CD4-positive, alpha-beta memory T cell (primary cell): ENCODE results near the gene SYCP2L. TPM values are rescaled to one million over a fixed set of nuclear protein-coding genes. Genes with fewer than 3 reads are reported as not detected.

Experiments
- CTCF ChIA-PET: fragments of 350-600 bp; sonication (Branson Sonifier 250); formaldehyde crosslinking; loops from one replicate; lab custom pipeline; 2021; ENCODE audit warnings: inconsistent platforms; ENCODE audit not compliant: partially characterized antibody; lab: Charles Lee
- POLR2A ChIA-PET: fragments of 350-600 bp; sonication (Branson Sonifier 250); formaldehyde crosslinking; loops from one replicate; lab custom pipeline; 2021; ENCODE audit not compliant: partially characterized antibody; lab: Charles Lee
- DNase-seq, 5 donors: peaks; one replicate each; pipeline versions ENCODE4 v3.0.0 to v3.0.0-alpha.2; 2020 to 2022; ENCODE audit warnings: mixed read lengths in 1 of 5
- H3K27ac ChIP-seq: one replicate; pipeline ENCODE4 v1.7.0; 2013; ENCODE audit warnings: low read depth, low read length
- H3K27me3 ChIP-seq: 2 replicates; pipeline ENCODE4 v1.7.0; 2013; ENCODE audit warnings: mild to moderate bottlenecking, low read length, moderate library complexity; ENCODE audit not compliant: insufficient read depth
- H3K36me3 ChIP-seq: 2 replicates; pipeline ENCODE4 v1.7.0; 2013; ENCODE audit warnings: mild to moderate bottlenecking, low read length, moderate library complexity; ENCODE audit not compliant: insufficient read depth
- H3K4me1 ChIP-seq: 2 replicates; pipeline ENCODE4 v1.7.0; 2013; ENCODE audit warnings: mild to moderate bottlenecking, low read length, moderate library complexity; ENCODE audit not compliant: insufficient read depth
- H3K4me3 ChIP-seq, 2 donors: one replicate each; pipeline ENCODE4 v1.7.0; 2013; ENCODE audit warnings: low read length in 2 of 2, mild to moderate bottlenecking in 1 of 2
- H3K9me3 ChIP-seq, 2 donors: one replicate each; pipeline ENCODE4 v1.7.0; 2013; ENCODE audit warnings: low read length in 2 of 2, control low read depth in 1 of 2; ENCODE audit not compliant: control insufficient read depth in 1 of 2
- H3K27ac Mint-ChIP-seq, 7 donors: one replicate each; pipeline ENCODE4 v1.8.0; 2020 to 2021; ENCODE audit warnings: mixed read lengths in 7 of 7, mild to moderate bottlenecking in 6 of 7, inconsistent platforms in 3 of 7, moderate library complexity in 3 of 7
- H3K27me3 Mint-ChIP-seq, 2 donors: one replicate each; pipeline ENCODE4 v1.8.0; 2020 to 2021; ENCODE audit warnings: mixed read lengths in 2 of 2
- H3K36me3 Mint-ChIP-seq, 2 donors: one replicate each; pipeline ENCODE4 v1.8.0; 2020 to 2021; ENCODE audit warnings: mixed read lengths in 2 of 2, inconsistent platforms in 1 of 2, mild to moderate bottlenecking in 1 of 2
- H3K4me1 Mint-ChIP-seq, 4 donors: one replicate each; pipeline ENCODE4 v1.8.0; 2020 to 2021; ENCODE audit warnings: mixed read lengths in 4 of 4, mild to moderate bottlenecking in 1 of 4
- H3K4me3 Mint-ChIP-seq, 8 donors: one replicate each; pipeline ENCODE4 v1.8.0; 2020 to 2021; ENCODE audit warnings: mixed read lengths in 8 of 8, mild to moderate bottlenecking in 7 of 8, moderate library complexity in 6 of 8, inconsistent platforms in 3 of 8
- H3K9me3 Mint-ChIP-seq, 8 donors: one replicate each; pipeline ENCODE4 v1.8.0; 2020 to 2021; ENCODE audit warnings: mixed read lengths in 8 of 8, mild to moderate bottlenecking in 5 of 8, inconsistent platforms in 3 of 8, moderate library complexity in 1 of 8
- intact Hi-C: fragments of 100-400 bp; cut with micrococcal nuclease; formaldehyde crosslinking; loops from one replicate; pipeline ENCODE4 v1.15.1; 2023
- polyA plus RNA-seq, 2 donors: library from polyadenylated mRNA; unstranded; fragments of 300-500 nt; fragmentation: Illumina TruSeq; gene quantifications; one replicate each; pipeline ENCODE4 v1.2.3, GENCODE V29; 2021
- total RNA-seq, 2 experiments: library from RNA; stranded (reverse); gene quantifications; one replicate each; pipeline ENCODE4 v1.2.3, GENCODE V29; 2021

Gene SYCP2L
- total and polyA plus RNA-seq, 4 experiments from 2014 or later = not detected

DNA sequence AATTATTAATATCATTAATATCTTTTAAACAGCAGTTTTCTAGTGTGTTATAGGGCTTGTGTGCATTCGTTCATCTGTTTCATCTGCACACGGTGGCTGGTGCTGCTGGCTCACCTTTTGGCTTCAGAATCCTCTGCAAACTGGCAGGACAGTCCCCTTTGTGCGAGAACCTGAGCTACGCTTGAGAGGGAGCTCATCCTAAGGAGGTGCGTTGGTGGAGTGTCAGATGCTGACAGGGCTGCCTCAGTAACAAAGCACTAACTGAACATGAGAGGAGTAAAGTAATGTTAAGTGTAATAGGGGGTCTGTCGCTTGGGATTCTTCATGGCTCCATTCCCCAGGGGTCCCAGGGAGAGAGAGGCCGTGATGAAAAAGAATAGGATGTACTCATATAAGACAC, 134.9 kb downstream of the SYCP2L start:
- intact Hi-C loops = no loop called here
- Mint-ChIP-seq H3K9me3 (no peaks in the 10 kb centered on the region), H3K36me3 (no peaks in the 10 kb centered on the region), H3K4me3 (no peak overlapping the region), H3K4me1 (no peaks in the 10 kb centered on the region), H3K27ac (no peak overlapping the region), H3K27me3 (peaks cover 6 to 30% of the 10 kb centered on the region in 2 donors)
- POLR2A ChIA-PET = no interaction called here
- Histone ChIP-seq H3K36me3 (no peaks in the 10 kb centered on the region), H3K27me3 (no peaks in the 10 kb centered on the region), H3K9me3 (no peaks in the 10 kb centered on the region), H3K27ac (no peak overlapping the region), H3K4me3 (no peak overlapping the region), H3K4me1 (no peaks in the 10 kb centered on the region)
- CTCF ChIA-PET = interaction anchor here (1.0 kb wide), 1 partner anchor 47 kb away, joined by 3 read pairs; no protein-coding TSS in a partner anchor
- no peak for DNase-seq

DNA sequence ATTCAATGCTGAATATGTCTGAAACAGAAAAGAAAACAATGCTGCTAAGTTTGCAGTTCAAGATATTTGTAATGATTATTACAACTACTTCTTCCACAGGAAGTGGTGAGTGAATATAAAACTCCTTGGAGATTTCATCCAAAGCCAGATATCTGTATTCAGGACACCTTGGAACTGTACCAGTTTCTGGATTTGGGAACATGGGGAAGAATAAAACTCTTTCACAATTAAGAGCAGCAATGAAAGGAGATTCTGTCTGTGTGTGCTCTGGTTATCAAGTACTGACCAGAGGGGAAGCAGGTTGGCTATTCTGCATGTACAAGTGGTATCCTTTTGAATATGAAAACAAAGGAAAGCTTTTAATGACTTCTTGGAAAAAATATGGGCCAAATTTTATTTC, 136.2 kb downstream of the SYCP2L start:
- Mint-ChIP-seq H3K4me3 (no peak overlapping the region), H3K27ac (no peak overlapping the region), H3K27me3 (peaks cover 14 to 39% of the 10 kb centered on the region in 2 donors), H3K9me3 (no peaks in the 10 kb centered on the region), H3K36me3 (no peaks in the 10 kb centered on the region), H3K4me1 (no peaks in the 10 kb centered on the region)
- CTCF ChIA-PET = no interaction called here
- no peak overlapping the region for H3K4me3 ChIP-seq
- intact Hi-C loops = no loop called here
- no peaks in the 10 kb centered on the region for H3K36me3 ChIP-seq
- DNase-seq = no peak
- POLR2A ChIA-PET = no interaction called here
- H3K4me1 ChIP-seq = no peaks in the 10 kb centered on the region
- no peaks in the 10 kb centered on the region for H3K27me3 ChIP-seq
- no peaks in the 10 kb centered on the region for H3K9me3 ChIP-seq
- H3K27ac ChIP-seq = no peak overlapping the region

Other genes starting within 250 kb of the SYCP2L start
- gene C6orf52, start 192.4 kb upstream of the SYCP2L start, total RNA-seq = 1 to 10 TPM; 1.2 to 1.5 TPM
- 1 to 10 TPM in 1 of 2 donors, not detected in 1; 1.5 TPM for gene C6orf52, start 192.4 kb upstream of the SYCP2L start, polyA plus RNA-seq
- gene PAK1IP1, start 192.1 kb upstream of the SYCP2L start, total RNA-seq = 1 to 10 TPM; 7.2 to 7.4 TPM
- 10 to 100 TPM; 11.6 to 17.1 TPM for gene PAK1IP1, start 192.1 kb upstream of the SYCP2L start, polyA plus RNA-seq
- 10 to 100 TPM; 34.1 to 37.3 TPM for gene TMEM14C, start 164.0 kb upstream of the SYCP2L start, total RNA-seq
- 100 to 1,000 TPM in 1 of 2 donors, 10 to 100 TPM in 1; 89.9 to 107 TPM for gene TMEM14C, start 164.0 kb upstream of the SYCP2L start, polyA plus RNA-seq
- 10 to 100 TPM; 76.9 to 80.6 TPM for gene TMEM14B, start 139.2 kb upstream of the SYCP2L start, total RNA-seq
- gene TMEM14B, start 139.2 kb upstream of the SYCP2L start, polyA plus RNA-seq = 100 to 1,000 TPM; 174 to 236 TPM
- gene MAK, start 48.5 kb upstream of the SYCP2L start, total RNA-seq = not detected
- under 1 TPM in 1 of 2 donors, not detected in 1; 0.14 TPM for gene MAK, start 48.5 kb upstream of the SYCP2L start, polyA plus RNA-seq
- gene GCM2, start 5.0 kb upstream of the SYCP2L start, total RNA-seq = not detected
- not detected for gene GCM2, start 5.0 kb upstream of the SYCP2L start, polyA plus RNA-seq
- not detected for gene ELOVL2, start 157.3 kb downstream of the SYCP2L start, total RNA-seq
- gene ELOVL2, start 157.3 kb downstream of the SYCP2L start, polyA plus RNA-seq = not detected
- 1 to 10 TPM; 5.4 to 6.1 TPM for gene SMIM13, start 206.8 kb downstream of the SYCP2L start, total RNA-seq
- 1 to 10 TPM; 2.1 to 5.2 TPM for gene SMIM13, start 206.8 kb downstream of the SYCP2L start, polyA plus RNA-seq
- not detected for gene ERVFRD-1, start 224.7 kb downstream of the SYCP2L start, total RNA-seq
- under 1 TPM; 0.05 to 0.29 TPM for gene ERVFRD-1, start 224.7 kb downstream of the SYCP2L start, polyA plus RNA-seq